HG02981 (cell line): ENCODE measurements around the gene GPR3.

Source experiments
- ATAC-seq: cut with Tn5 transposase; IDR thresholded peaks from one replicate; pipeline ENCODE4 v1.9.1; 2021; ENCODE audit warnings: mild to moderate bottlenecking, moderate library complexity; ENCODE audit not compliant: unreplicated experiment

Gene GPR3

GRCh38 chr1:27392096-27392777 is at the start of gene GPR3:
TSS of gene GPR3 (plus strand) at chr1:27392622. CDS start at chr1:27393799, 1,177 bp downstream.
- ATAC-seq = peak; percentile 81

GRCh38 chr1:27342778-27343638 is 49.4 kb upstream of the GPR3 start:
- no peak for ATAC-seq

GRCh38 chr1:27343639-27344025 is 48.8 kb upstream of the GPR3 start:
- ATAC-seq = no peak

- ATAC-seq = no peak
Observed at GRCh38 chr1:27345272-27345671, 47.1 kb upstream of the GPR3 start.

GRCh38 chr1:27346357-27346756 is 46.1 kb upstream of the GPR3 start:
- ATAC-seq = no peak

GRCh38 chr1:27346991-27347624 is 45.3 kb upstream of the GPR3 start:
- ATAC-seq = no peak

GRCh38 chr1:27348861-27349783 is 43.3 kb upstream of the GPR3 start:
- ATAC-seq = no peak

- ATAC-seq = no peak
Observed at GRCh38 chr1:27349784-27350662, 42.4 kb upstream of the GPR3 start.

- no peak for ATAC-seq
Observed at GRCh38 chr1:27350663-27351540, 41.5 kb upstream of the GPR3 start.

GRCh38 chr1:27351541-27352107 is 40.8 kb upstream of the GPR3 start:
- ATAC-seq = no peak

GRCh38 chr1:27353166-27353565 is 39.3 kb upstream of the GPR3 start:
- no peak for ATAC-seq

- no peak for ATAC-seq
Observed at GRCh38 chr1:27353629-27354028, 38.8 kb upstream of the GPR3 start.

GRCh38 chr1:27355683-27356082 is 36.7 kb upstream of the GPR3 start:
- no peak for ATAC-seq

- no peak for ATAC-seq
Observed at GRCh38 chr1:27356277-27356618, 36.2 kb upstream of the GPR3 start.

- ATAC-seq = no peak
Observed at GRCh38 chr1:27356619-27357280, 35.7 kb upstream of the GPR3 start.

GRCh38 chr1:27357281-27358037 is 35.0 kb upstream of the GPR3 start:
- peak; percentile 51 for ATAC-seq
